ENCODE data around the gene TUB. TPM values are rescaled to one million over a fixed set of nuclear protein-coding genes. Genes with fewer than 3 reads are reported as not detected.

TUB gene
- total RNA-seq, 1 donor from 2014 or later: 14.3 TPM

GRCh38 chr11:8107642-8108041 is 26.6 kb downstream of the TUB start:
- Mint-ChIP-seq H3K27ac (ENCODE audit: unreplicated experiment) (no peak overlapping the region), H3K4me3 (ENCODE audit: unreplicated experiment) (no peak overlapping the region), H3K9me3 (ENCODE audit: low read depth) (no peaks in the 10 kb centered on the region), H3K36me3 (ENCODE audit: low read depth) (peaks cover 5% of the 10 kb centered on the region), H3K4me1 (ENCODE audit: low read depth) (peaks cover 17% of the 10 kb centered on the region), H3K27me3 (ENCODE audit: low read depth) (no peaks in the 10 kb centered on the region)
- no peak for DNase-seq (ENCODE audit: low spot score)
- TF ChIP-seq, protein P1, sequence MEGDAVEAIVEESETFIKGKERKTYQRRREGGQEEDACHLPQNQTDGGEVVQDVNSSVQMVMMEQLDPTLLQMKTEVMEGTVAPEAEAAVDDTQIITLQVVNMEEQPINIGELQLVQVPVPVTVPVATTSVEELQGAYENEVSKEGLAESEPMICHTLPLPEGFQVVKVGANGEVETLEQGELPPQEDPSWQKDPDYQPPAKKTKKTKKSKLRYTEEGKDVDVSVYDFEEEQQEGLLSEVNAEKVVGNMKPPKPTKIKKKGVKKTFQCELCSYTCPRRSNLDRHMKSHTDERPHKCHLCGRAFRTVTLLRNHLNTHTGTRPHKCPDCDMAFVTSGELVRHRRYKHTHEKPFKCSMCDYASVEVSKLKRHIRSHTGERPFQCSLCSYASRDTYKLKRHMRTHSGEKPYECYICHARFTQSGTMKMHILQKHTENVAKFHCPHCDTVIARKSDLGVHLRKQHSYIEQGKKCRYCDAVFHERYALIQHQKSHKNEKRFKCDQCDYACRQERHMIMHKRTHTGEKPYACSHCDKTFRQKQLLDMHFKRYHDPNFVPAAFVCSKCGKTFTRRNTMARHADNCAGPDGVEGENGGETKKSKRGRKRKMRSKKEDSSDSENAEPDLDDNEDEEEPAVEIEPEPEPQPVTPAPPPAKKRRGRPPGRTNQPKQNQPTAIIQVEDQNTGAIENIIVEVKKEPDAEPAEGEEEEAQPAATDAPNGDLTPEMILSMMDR (IDR thresholded peaks at IDR 0.05): no peak

DNA sequence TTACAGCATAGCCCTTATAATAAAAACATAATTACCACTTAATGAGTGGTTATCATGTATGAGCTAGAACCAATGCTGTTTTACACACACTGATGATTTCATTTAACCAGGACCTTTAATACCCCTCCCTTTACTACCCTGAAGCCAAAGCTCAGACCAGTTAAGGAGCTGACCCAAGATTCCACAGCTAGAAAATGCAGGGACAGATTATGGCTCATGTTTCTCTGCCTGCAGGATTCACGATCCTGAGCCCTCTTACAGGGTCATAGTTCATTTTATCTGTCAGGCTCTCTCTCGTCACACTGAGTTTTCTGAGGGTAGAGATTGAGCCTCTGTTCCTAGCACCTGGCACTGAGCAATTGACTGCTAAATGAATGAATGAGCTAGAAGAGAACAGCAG is 27.4 kb downstream of the TUB start:
- no peaks in the 10 kb centered on the region for H3K27me3 Mint-ChIP-seq (ENCODE audit: low read depth)
- no peak overlapping the region for H3K4me3 Mint-ChIP-seq (ENCODE audit: unreplicated experiment)
- DNase-seq (ENCODE audit: low spot score): no peak

DNA sequence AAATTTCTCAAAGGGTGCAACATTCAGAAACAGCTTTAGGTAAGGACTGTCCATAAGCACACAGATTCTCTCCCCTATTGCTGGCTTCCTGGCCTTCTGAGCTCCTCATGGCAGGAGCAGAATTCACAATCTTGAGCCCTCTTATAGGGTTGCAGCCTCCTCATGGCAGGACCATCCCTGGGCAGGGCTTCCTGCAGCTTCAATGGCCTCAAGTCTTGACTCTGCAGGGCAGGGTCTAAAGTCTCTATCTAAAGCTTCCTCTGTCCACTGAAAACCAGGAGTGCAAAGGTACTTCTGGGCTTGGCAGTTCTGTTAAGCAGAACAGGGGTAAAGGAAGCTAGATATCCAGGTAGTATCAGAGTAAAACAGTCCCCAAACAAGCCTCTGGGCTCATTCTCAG is 28.7 kb downstream of the TUB start:
- TF ChIP-seq, protein P1 (IDR thresholded peaks at IDR 0.05): no peak
- Mint-ChIP-seq H3K4me3 (ENCODE audit: unreplicated experiment) (no peak overlapping the region), H3K4me1 (ENCODE audit: low read depth) (peaks cover 17% of the 10 kb centered on the region), H3K9me3 (ENCODE audit: low read depth) (peaks cover 7% of the 10 kb centered on the region), H3K36me3 (ENCODE audit: low read depth) (peaks cover 5% of the 10 kb centered on the region), H3K27me3 (ENCODE audit: low read depth) (no peaks in the 10 kb centered on the region), H3K27ac (ENCODE audit: unreplicated experiment) (no peak overlapping the region)
- DNase-seq (ENCODE audit: low spot score): no peak

More for the DNA sequence above, 27.4 kb downstream of the TUB start:
- TF ChIP-seq, protein P1 (IDR thresholded peaks at IDR 0.05): no peak
- Mint-ChIP-seq H3K4me1 (ENCODE audit: low read depth) (peaks cover 17% of the 10 kb centered on the region), H3K36me3 (ENCODE audit: low read depth) (peaks cover 5% of the 10 kb centered on the region), H3K27ac (ENCODE audit: unreplicated experiment) (no peak overlapping the region), H3K9me3 (ENCODE audit: low read depth) (no peaks in the 10 kb centered on the region)

DNA sequence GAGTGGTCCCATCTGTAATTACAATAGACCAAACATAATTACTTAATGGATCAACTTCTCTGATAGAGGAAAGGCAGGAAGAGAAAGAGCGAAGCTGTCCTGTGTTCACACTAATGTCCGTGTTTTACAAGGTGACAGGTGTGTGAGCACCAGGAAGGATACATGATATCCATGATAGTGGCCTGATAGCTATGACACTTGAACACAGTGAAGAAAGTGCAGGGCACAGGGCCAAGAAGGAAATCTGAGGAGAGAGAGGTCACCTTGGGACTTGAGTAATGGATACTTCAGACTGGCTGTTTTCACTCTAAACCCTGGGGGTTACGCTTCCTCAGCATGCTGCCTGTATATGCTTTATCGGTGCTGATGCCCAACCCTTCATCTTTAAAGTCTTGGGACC is 29.4 kb downstream of the TUB start:
- H3K27ac Mint-ChIP-seq (ENCODE audit: unreplicated experiment): no peak overlapping the region
- TF ChIP-seq, protein P1 (IDR thresholded peaks at IDR 0.05): no peak
- peaks cover 17% of the 10 kb centered on the region for H3K4me1 Mint-ChIP-seq (ENCODE audit: low read depth)
- H3K4me3 Mint-ChIP-seq (ENCODE audit: unreplicated experiment): no peak overlapping the region
- H3K9me3 Mint-ChIP-seq (ENCODE audit: low read depth): peaks cover 12% of the 10 kb centered on the region
- peaks cover 5% of the 10 kb centered on the region for H3K36me3 Mint-ChIP-seq (ENCODE audit: low read depth)
- no peak for DNase-seq (ENCODE audit: low spot score)
- peaks cover 2% of the 10 kb centered on the region for H3K27me3 Mint-ChIP-seq (ENCODE audit: low read depth)

DNA sequence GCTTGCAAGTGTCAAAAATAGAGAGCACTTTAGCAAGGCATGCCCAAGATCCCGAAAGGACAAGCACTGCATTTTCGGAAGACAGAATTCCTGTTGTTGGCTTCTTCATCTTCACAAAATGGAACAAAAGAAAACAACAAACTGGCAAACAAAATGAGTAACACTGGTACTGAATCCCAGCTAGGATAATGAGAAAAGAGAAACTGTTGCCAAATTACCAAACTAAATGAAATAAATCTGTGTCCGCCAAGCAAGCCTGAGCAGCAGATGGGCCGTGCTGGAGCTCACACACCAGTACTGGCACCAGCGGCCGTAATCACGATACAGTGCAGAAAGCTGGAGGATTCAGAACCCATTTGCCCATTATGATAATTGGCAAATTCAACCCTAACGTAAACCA is 30.6 kb downstream of the TUB start:
- peaks cover 2% of the 10 kb centered on the region for H3K27me3 Mint-ChIP-seq (ENCODE audit: low read depth)
- peaks cover 5% of the 10 kb centered on the region for H3K36me3 Mint-ChIP-seq (ENCODE audit: low read depth)
- H3K4me1 Mint-ChIP-seq (ENCODE audit: low read depth): peaks cover 10% of the 10 kb centered on the region
- no peak for DNase-seq (ENCODE audit: low spot score)
- H3K9me3 Mint-ChIP-seq (ENCODE audit: low read depth): peaks cover 18% of the 10 kb centered on the region
- TF ChIP-seq, protein P1 (IDR thresholded peaks at IDR 0.05): no peak
- H3K4me3 Mint-ChIP-seq (ENCODE audit: unreplicated experiment): no peak overlapping the region
- no peak overlapping the region for H3K27ac Mint-ChIP-seq (ENCODE audit: unreplicated experiment)

Data from chondrocyte (in vitro differentiated cells).